Pancreas (tissue), 10 donors: ENCODE measurements around the gene MAGEA12. TPM values are rescaled to one million over a fixed set of nuclear protein-coding genes. Genes with fewer than 3 reads are reported as not detected.
"Not testable (repeated sequence)": the region's sequence is repeated elsewhere in the genome, so short reads cannot be mapped to it uniquely, and the experiment has no call there.

ENCODE experiments used
- ATAC-seq, 4 donors: fragments of 200-7000 bp; cut with Tn5 transposase; one replicate each; pipeline versions ENCODE4 v1.8.0 to v1.9.1; 2020; ENCODE audit warnings: mild to moderate bottlenecking in 4 of 4, moderate library complexity in 4 of 4
- DNase-seq, 6 donors: peaks; one replicate each; pipeline ENCODE4 v3.0.0-alpha.2; 2020
- FAIRE-seq: peaks from 2 replicates; lab custom pipeline; 2012; peaks lifted over from hg19 to GRCh38; lab: Jason Lieb, UNC
- H3K27ac ChIP-seq, 4 donors: fragments of 200-600 bp; sonication (generic); 1 replicate in 3 of 4; 2 replicates in 1 of 4; pipeline versions ENCODE4 v1.5.0 to v1.8.0; 2020
- H3K27me3 ChIP-seq, 4 donors: fragments of 200-600 bp; one replicate each; pipeline ENCODE4 v1.8.0; 2021
- H3K36me3 ChIP-seq, 3 donors: fragments of 200-600 bp; sonication (generic) in 1 of 3; one replicate each; pipeline versions ENCODE4 v1.5.0 to v1.8.0; 2020 to 2021
- H3K4me1 ChIP-seq, 3 donors: fragments of 200-600 bp; one replicate each; pipeline ENCODE4 v1.8.0; 2021
- H3K4me3 ChIP-seq, 4 donors: fragments of 200-600 bp; sonication (generic) in 2 of 4; one replicate each; pipeline versions ENCODE4 v1.5.0 to v1.8.0; 2020 to 2021
- H3K9me3 ChIP-seq, 4 donors: fragments of 200-600 bp; one replicate each; pipeline ENCODE4 v1.8.0; 2021
- WGBS, 2 donors: extraction: QIAGEN DNeasy Blood & Tissue Kit; methylation state at CpG; one replicate each; pipeline ENCODE4 v1.1.7; 2013; 5-methylcytosine and 5-hydroxymethylcytosine counted together
- intact Hi-C, 3 donors: fragments of 100-400 bp; cut with DNase I; formaldehyde crosslinking; loops; one replicate each; pipeline versions ENCODE4 v1.11.1 to v1.14.2; 2022
- polyA plus RNA-seq, 2 donors: library from polyadenylated mRNA; stranded (reverse); fragments of 200-250 nt; gene quantifications; one replicate each; pipeline ENCODE4 v1.2.3, GENCODE V29; 2013
- total RNA-seq, 6 donors: library from RNA; stranded (reverse); fragmentation: NEBNext Ultra II Directional in 4 of 6; extraction: Animal tissue kit (Norgen Biotek cat#: 25700) in 4 of 6; gene quantifications; one replicate each; pipeline versions ENCODE4 v1.2.1 to v1.2.4, GENCODE V29; 2021 to 2023
- donor health status: healthy with polysubstance abuse.
- donor health status: DM: no; HTN: no; CAD: no; lungs with moderate emphysema.
- donor health status: DM: no; HTN: no; CAD: no.
- donor health status: control.
- donor health status: control.
- donor health status: Bipolar disorder and iron deficiency.
- donor health status: DM: yes; HTN: yes; CAD: no.
- donor health status: DM: no; HTN: no; CAD: no.
- donor health status: DM: no; HTN: no; CAD: no.
- donor health status: DM: yes; HTN: yes; CAD: no.

MAGEA12 gene
- total and polyA plus RNA-seq, 8 donors = 0.13 TPM; not detected in 7

- intact Hi-C loops, ATAC-seq, H3K27ac ChIP-seq, DNase-seq, H3K36me3 ChIP-seq, H3K4me1 ChIP-seq, H3K9me3 ChIP-seq, H3K27me3 ChIP-seq, FAIRE-seq, H3K4me3 ChIP-seq: not testable (repeated sequence)
- WGBS, 2 donors = no CpG with 5 or more reads among the region's 5 CpGs
Observed at GRCh38 chrX:152754871-152755270, 21.3 kb downstream of the MAGEA12 start.

DNA sequence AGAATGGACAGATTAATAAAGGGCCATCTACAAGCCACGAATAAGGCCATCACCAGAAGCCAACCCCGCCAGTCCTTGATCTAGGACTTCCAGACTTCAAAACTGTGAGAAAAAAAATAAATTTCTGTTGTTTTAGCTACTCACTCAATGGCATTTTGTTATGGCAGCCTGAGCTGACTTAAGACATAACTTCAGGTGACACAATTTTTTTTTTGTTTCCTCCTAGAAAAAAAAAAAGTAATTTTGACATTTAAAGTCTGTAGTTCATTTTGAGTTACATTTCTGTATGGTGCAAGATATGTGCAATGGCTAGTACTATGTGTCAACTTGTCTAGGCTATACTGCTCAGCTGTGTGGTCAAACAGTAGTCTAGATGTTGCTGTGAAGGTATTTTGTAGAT lies 25.4 kb downstream of the MAGEA12 start, which contains the start of gene CSAG3:
Gene CSAG3, plus strand, starts transcription at position 301 of the 400 bp plus-strand sequence.
- H3K36me3 ChIP-seq, DNase-seq, H3K27ac ChIP-seq, H3K9me3 ChIP-seq, H3K27me3 ChIP-seq, H3K4me3 ChIP-seq, intact Hi-C loops, FAIRE-seq, ATAC-seq, H3K4me1 ChIP-seq: not testable (repeated sequence)
- WGBS, 2 donors = no CpG with 5 or more reads among the region's 2 CpGs

- H3K27ac ChIP-seq, ATAC-seq, H3K9me3 ChIP-seq, intact Hi-C loops, FAIRE-seq, H3K36me3 ChIP-seq, H3K4me3 ChIP-seq, H3K27me3 ChIP-seq, H3K4me1 ChIP-seq: not testable (repeated sequence)
- WGBS, 2 donors = 58 to 66% methylated on average over 3 to 5 of the region's 7 CpGs
- peak in 1 of 6 donors; percentile 3 for DNase-seq
Observed at GRCh38 chrX:152759544-152759943, 26.0 kb downstream of the MAGEA12 start.

DNA sequence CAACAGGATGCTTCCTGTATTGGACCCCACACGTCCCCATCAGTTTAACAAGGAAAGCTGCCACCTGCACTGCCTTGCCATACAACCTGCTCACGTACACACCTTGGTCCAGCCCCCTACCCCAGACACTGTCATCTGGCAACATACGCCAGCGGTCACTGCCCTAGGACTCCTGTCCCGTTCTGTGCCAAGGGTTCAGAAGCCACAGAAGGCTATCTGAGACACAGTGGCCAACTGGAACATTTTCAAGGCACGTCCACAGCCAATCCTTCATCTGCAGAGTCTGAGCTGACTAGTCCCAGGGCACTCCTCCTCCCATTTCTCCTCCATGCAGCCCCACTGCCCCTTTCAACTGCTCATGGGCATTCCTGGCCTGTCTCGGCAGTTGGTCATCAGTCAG lies 28.0 kb downstream of the MAGEA12 start:
- intact Hi-C loops, H3K27me3 ChIP-seq, ATAC-seq, H3K27ac ChIP-seq, H3K36me3 ChIP-seq, H3K4me1 ChIP-seq, FAIRE-seq, DNase-seq, H3K4me3 ChIP-seq, H3K9me3 ChIP-seq: not testable (repeated sequence)
- WGBS, 2 donors = 66 to 75% methylated on average over 2 to 4 of the region's 7 CpGs

DNA sequence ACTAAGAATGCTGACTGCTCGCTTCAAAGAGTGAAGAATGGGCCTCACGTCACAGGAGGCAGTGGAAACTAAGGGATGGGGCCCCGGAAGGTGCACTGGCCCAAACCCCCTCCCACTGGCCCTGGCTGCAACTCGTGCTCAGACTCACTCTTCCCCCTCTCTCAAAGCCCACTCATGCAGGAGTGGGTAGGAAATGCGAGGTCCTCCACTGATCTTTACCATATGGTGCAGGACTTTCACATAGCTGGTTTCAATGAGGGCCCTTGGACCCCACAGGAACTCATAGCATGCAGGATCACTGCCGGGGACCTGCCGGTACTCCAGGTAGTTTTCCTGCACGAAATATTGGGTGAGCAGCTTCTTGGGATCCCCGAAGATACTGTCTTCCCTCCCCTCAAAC lies 33.0 kb downstream of the MAGEA12 start:
- H3K27ac ChIP-seq, ATAC-seq, H3K27me3 ChIP-seq, H3K4me1 ChIP-seq, H3K4me3 ChIP-seq, H3K9me3 ChIP-seq, intact Hi-C loops, FAIRE-seq, H3K36me3 ChIP-seq: not testable (repeated sequence)
- peak in 1 of 6 donors; percentile 9 for DNase-seq
- 60 to 67% methylated on average over 9 of the region's 9 CpGs for WGBS, 2 donors

DNA sequence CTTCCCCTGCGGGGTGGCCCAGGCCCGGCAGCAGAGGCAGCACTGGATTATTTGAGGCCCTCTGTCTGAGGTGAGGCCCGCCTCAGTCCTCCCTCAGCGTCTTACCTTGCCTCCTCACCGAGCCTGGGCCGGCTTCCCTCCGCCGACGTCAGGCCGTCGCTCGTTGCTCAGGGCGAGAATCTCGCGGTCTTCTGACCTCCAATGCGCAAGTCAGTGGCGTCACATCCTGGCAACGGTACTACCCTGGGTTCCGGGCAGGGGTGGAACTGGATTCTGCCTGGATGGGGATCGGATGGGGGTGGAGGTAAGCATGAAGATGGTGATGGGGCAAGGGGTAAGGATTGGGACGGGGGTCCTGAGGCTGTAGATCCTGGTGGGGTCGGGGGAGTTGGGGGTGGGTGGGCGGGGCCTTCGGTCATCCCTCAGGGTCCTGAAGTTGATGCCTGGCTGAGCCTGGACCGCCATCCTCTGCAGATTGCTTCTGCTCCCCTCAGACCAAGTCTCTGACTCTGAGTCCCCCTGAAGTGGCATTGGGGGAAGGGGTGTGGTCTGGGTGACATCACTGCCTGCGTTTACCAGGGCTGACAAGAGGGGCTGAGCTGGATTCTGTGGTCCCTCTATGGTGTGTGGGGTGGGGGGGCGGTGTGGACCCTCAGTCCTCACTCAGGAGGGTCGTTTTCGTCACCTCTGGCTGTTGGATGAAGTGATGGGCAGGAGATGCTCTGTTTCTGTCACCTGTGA lies 36.2 kb downstream of the MAGEA12 start, which contains the start of gene MAGEA6:
Gene MAGEA6, minus strand, starts transcription at position 141 of the 741 bp plus-strand sequence. CDS start 2,039 bp downstream, outside the sequence.
- H3K27me3 ChIP-seq, H3K9me3 ChIP-seq, FAIRE-seq, ATAC-seq, H3K27ac ChIP-seq, H3K36me3 ChIP-seq, H3K4me3 ChIP-seq, DNase-seq, H3K4me1 ChIP-seq, intact Hi-C loops: not testable (repeated sequence)
- WGBS, 2 donors = no CpG with 5 or more reads among the region's 29 CpGs

GRCh38 chrX:152787062-152787461 lies 53.5 kb downstream of the MAGEA12 start:
- H3K4me3 ChIP-seq, H3K4me1 ChIP-seq, H3K9me3 ChIP-seq, H3K36me3 ChIP-seq, FAIRE-seq, DNase-seq, intact Hi-C loops, H3K27ac ChIP-seq, H3K27me3 ChIP-seq: not testable (repeated sequence)
- no CpG with 5 or more reads among the region's 3 CpGs for WGBS, 2 donors
- peak in 2 of 4 donors; percentile 60 for ATAC-seq

Other genes starting within 250 kb of the MAGEA12 start
- not detected for gene GABRQ, start 95.9 kb upstream of the MAGEA12 start, total RNA-seq
- not detected for gene GABRQ, start 95.9 kb upstream of the MAGEA12 start, polyA plus RNA-seq
- under 1 TPM in 1 of 6 donors, not detected in 5; 0.16 TPM for gene MAGEA3, start 35.0 kb upstream of the MAGEA12 start, total RNA-seq
- gene MAGEA3, start 35.0 kb upstream of the MAGEA12 start, polyA plus RNA-seq = not detected
- not detected for gene CSAG2, start 24.5 kb upstream of the MAGEA12 start, total RNA-seq
- gene CSAG2, start 24.5 kb upstream of the MAGEA12 start, polyA plus RNA-seq = not detected
- not detected for gene MAGEA2B, start 19.1 kb upstream of the MAGEA12 start, total RNA-seq
- not detected for gene MAGEA2B, start 19.1 kb upstream of the MAGEA12 start, polyA plus RNA-seq
- gene CSAG1, start within 50 bp of the MAGEA12 start, total RNA-seq = not detected
- gene CSAG1, start within 50 bp of the MAGEA12 start, polyA plus RNA-seq = not detected
- gene MAGEA2, start 20.1 kb downstream of the MAGEA12 start, total RNA-seq = not detected
- not detected for gene MAGEA2, start 20.1 kb downstream of the MAGEA12 start, polyA plus RNA-seq
- not detected for gene CSAG3, start 25.5 kb downstream of the MAGEA12 start, total RNA-seq
- gene CSAG3, start 25.5 kb downstream of the MAGEA12 start, polyA plus RNA-seq = not detected
- not detected for gene MAGEA6, start 35.9 kb downstream of the MAGEA12 start, total RNA-seq
- gene MAGEA6, start 35.9 kb downstream of the MAGEA12 start, polyA plus RNA-seq = not detected
- 10 to 100 TPM in 3 of 6 donors, 1 to 10 TPM in 3; 6.6 to 16.7 (median 10.1) TPM for gene CETN2, start 97.0 kb downstream of the MAGEA12 start, total RNA-seq
- 10 to 100 TPM; 19.4 to 31.4 TPM for gene CETN2, start 97.0 kb downstream of the MAGEA12 start, polyA plus RNA-seq
- gene NSDHL, start 97.3 kb downstream of the MAGEA12 start, total RNA-seq = 1 to 10 TPM; 5.0 to 7.6 (median 6.4) TPM
- gene NSDHL, start 97.3 kb downstream of the MAGEA12 start, polyA plus RNA-seq = 1 to 10 TPM; 4.6 to 8.3 TPM
- gene ZNF185, start 164.3 kb downstream of the MAGEA12 start, total RNA-seq = 1 to 10 TPM; 2.4 to 5.0 (median 3.0) TPM
- gene ZNF185, start 164.3 kb downstream of the MAGEA12 start, polyA plus RNA-seq = 1 to 10 TPM; 2.2 to 4.8 TPM